KBM-7 (cell line): ENCODE results near the gene PPM1M.

Experiments
- DNase-seq: peaks from one replicate; pipeline ENCODE4 v3.0.0-alpha.2; 2015
- in situ Hi-C: fragments of 300-500 bp; cut with MboI; formaldehyde crosslinking; loops from 2 replicates; pipeline ENCODE4 v1.14.3; 2020; ENCODE audit warnings: low sequenced_read_pairs, low pct_unique_long_range_greater_than_20kb, mixed read lengths

The PPM1M gene

DNA sequence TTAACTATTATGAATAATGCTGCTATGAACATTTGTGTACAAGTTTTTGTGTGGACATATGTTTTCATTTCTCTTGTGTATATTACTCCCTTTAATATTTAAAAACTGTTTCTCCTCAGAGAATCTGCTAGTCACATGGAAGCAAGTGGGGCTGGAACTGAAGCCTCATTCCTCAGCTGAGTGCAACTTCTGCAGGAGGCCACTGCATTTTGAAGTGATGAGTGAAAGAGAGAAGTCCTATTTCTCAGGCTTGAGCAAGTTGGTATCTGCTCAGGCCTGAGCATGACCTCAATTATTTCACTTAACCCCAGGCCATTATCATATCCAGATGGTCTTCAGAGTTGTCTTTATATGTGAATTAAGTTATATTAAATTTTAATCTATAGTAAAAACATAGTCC is 31.7 kb upstream of the PPM1M start:
- in situ Hi-C loops, result no loop called here
- no peak for DNase-seq

DNA sequence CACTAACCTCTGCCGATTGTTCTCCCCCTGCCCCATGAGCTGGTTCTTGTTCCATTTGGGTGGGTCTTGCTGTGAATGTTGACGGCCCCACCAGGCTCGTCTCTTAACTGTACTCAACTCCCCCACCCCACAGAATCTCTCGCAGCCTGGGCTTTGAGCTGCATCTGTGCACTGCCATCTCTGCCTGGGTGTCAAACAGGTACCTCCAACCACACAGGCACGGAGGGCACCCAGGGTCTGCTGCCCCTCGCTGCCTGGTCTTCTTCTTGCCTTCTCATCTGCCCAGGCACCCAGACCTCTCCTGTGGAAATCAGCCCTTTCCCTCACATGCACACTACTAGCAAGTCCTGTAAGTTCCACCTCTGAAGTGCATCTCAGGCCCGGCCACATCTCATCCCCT is 30.2 kb upstream of the PPM1M start:
- DNase-seq, result no peak
- in situ Hi-C loops, result no loop called here

DNA sequence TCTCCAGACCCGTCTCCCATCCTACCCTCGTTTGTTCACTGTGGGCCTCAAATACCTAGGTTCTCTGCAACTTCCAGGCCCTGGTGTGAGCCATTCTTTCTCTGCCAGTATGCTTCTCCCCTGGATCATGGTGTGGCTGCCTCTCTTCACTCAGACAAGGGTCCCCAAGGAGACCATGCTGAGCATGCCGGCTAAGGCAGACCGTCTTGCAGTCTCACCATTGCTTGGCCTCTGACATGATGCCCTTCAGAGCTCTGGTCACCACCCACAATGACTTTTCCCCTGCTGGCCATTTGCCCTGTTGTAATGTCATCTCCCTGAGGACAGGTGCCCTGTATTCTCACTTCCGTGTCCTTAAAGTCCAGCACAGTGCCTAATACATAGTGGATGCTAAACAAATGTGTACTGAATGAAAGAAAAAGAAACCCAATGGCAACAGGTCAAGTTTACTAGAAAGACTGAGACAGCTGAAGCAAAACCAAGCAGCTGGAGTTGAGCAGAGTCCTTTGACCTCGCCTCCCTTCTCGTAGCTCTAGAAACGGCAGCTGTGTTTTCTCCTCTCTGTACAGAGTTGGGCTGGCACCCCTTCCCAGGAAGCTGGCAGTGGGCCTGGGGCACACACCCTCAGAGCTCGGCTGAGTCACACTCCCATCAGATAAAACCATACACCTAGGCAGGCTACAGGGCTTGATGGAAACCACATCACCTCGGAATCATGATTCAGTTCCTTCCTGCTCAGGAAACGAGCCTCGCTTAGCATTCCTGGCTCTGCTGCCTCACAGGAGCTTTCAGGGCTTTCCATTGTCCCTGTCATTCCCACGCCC is 28.8 kb upstream of the PPM1M start:
- in situ Hi-C loops, result no loop called here
- DNase-seq, result peak; percentile 39

DNA sequence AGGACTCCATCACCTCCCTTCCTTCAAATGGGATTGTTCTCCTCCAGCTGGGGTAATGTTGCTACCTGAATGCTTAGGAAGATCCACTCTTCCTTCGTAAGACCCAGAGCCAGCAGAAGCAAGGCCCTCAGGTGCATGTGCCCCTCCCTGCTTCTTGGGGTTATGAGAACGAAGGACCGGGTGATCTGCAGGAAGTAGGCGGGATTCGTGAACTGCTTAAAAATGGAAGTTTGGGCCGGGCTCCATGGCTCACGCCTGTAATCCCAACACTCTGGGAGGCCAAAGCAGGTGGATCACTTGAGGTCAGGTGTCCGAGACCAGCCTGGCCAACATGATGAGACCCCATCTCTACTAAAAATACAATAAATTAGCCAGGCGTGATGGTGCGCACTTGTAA is 28.2 kb upstream of the PPM1M start:
- in situ Hi-C loops, result no loop called here
- no peak for DNase-seq

DNA sequence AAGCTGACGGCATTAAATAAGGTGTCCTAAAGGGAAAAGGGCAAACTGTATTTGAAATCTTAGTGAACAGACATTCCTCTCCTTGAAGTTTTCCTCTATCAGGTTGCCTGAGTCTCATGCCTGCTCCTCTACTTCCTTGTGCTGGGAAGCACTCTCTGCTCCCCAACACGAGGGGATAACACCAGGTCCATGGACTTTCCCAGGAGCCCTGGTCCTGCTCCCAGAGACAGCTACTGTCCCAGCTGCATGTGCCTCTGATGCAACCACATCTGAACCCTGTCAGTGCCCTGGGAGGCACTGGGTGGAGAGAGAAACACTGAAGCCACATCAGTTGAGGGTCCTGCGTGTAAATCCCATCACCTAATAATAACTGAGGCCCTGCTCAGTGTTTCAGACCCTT is 27.5 kb upstream of the PPM1M start:
- in situ Hi-C loops, result no loop called here
- DNase-seq, result no peak

DNA sequence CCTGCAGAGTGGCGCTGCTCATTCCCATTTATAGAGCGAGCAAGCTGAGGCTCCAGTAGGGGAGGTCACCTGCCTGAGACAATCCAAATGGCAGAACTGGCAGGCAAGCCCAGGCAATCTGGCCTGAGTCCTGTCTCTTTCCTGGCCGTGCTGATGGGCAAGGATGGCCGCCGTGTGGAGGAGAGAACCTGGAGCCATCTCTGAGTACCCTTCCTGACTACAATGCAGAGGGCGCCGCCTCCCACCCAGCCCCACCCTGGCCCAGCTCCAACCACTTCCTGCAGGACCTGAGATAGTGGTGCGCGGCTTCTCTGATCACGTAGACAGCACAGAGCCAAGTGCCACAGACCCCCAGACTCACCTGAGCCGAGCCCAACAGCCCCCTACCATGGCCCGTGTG is 27.1 kb upstream of the PPM1M start:
- in situ Hi-C loops, result no loop called here
- DNase-seq, result no peak

DNA sequence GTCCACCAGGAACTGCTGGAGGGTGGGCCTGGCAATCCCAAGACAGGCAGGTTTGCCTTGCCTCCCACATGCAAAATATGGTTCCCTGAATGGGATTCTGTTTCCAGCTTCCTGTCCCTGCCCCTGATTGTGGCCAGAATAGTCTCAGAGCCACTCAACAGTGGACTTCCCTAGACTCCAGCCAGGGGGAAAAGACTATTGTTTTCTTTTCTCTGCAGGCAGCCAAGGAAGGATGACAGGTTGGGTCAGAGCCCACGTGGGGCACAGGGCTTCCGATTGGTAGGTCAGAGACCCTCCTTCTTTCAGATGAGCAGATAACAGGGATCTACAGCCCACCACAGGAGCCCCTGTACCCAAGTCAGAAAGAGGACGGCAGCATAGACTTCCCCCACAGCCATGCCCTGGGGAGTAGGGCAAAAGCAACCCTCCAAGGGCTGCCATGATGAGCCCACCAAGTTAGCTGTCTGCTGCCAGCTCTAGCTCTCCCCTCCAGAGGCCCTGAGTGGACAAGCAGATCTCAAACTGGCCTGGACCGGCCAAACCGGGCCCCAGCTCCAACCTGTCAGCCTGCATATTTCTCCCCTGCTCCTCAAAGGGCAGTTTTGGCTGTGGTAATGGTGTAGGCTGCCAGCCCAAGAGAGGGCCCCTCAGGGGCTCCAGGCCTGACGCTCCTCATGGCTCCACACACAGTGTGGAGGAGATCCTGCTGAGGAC is 26.5 kb upstream of the PPM1M start:
- no peak for DNase-seq
- in situ Hi-C loops, result no loop called here

DNA sequence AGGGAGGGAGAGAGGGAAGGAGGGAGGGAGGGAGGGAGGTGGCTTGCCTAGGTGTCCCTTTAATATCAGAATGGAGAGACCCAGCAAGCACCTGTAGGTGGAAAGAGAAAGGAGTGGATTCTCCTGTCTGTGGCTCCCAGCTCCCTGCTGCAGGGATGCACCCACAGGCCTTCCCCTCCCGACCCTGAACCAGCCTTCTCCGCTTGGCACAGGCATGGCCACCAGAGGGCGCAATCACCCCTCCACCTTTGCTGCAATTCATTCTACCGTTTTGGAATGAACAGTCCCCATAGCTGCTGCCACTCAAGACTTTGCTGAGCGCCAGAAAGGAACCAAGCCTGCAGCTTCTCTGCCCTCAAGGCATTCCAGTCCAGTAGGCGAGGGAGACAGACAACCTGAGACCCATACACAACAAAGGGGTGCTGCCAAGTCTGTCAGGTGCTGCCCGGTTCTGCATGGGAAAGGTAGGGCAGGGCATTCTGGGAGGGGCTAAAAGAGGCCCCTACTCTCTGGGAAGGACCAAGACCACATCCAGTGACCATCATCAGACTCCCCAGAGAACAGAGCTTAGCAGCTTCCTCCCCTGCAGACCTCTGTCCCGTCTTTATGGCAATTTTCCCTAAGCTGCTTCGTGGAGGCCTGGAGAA is 25.1 kb upstream of the PPM1M start:
- peak; percentile 92 for DNase-seq

DNA sequence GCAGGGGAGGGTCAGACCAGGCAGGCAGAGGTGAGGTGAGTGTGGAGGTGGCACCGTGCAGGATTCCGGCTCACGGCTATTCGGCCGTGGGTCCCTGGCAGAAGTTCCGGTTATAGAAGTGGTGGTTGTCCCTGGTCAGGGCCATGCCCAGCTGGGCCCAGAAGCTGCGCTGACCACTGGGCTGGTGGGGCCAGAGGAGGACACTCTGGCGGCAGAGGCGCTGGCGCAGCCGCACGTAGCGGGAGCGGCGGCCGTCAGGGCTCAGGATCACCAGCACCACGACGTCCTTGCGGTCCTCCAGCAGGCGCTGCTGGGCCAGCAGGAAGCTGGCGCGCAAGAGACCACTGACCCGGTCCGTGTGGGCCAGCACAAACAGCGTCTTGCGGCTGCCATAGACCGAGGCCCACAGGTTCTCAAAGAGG is 24.4 kb upstream of the PPM1M start:
- no peak for DNase-seq
- in situ Hi-C loops, result no loop called here

More for the DNA sequence above, 25.1 kb upstream of the PPM1M start:
- in situ Hi-C loops, result no loop called here

DNA sequence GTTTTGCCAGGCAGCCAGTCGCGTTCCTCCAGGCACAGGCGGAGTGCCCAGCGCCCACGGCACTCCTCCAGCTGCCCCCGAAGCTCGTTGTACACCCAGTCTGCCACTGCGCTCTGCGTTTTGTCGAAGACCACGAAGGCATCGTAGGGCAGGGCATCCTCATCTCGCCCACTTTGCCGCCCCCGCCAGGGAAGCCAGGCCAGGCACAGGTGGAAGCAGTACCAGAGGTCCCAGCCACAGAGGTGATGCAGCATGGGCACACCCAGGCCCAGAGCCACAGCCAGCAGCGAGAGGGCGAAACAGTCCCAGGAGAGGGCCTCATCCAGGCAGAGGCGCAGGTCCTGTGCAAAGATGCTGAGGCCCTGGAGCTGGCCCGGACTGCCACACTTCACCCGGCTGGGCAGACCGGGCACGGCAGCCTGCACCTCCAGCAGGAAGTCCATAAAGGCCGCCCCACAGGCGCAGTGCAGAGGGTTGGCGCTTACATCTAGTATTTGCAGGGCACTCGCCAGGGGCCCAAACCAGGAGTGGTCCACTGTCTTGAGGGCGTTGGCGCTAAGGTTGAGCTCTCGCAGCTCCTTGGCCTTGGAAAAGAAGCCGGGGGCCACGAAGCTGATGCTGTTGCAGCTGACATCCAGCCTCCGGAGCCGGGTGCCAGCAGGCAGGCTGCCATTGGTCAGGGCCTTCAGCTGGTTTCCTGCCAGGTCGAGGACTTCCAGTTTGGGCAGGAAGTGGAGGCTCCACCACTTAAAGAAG is 23.8 kb upstream of the PPM1M start:
- no peak for DNase-seq
- in situ Hi-C loops, result no loop called here

DNA sequence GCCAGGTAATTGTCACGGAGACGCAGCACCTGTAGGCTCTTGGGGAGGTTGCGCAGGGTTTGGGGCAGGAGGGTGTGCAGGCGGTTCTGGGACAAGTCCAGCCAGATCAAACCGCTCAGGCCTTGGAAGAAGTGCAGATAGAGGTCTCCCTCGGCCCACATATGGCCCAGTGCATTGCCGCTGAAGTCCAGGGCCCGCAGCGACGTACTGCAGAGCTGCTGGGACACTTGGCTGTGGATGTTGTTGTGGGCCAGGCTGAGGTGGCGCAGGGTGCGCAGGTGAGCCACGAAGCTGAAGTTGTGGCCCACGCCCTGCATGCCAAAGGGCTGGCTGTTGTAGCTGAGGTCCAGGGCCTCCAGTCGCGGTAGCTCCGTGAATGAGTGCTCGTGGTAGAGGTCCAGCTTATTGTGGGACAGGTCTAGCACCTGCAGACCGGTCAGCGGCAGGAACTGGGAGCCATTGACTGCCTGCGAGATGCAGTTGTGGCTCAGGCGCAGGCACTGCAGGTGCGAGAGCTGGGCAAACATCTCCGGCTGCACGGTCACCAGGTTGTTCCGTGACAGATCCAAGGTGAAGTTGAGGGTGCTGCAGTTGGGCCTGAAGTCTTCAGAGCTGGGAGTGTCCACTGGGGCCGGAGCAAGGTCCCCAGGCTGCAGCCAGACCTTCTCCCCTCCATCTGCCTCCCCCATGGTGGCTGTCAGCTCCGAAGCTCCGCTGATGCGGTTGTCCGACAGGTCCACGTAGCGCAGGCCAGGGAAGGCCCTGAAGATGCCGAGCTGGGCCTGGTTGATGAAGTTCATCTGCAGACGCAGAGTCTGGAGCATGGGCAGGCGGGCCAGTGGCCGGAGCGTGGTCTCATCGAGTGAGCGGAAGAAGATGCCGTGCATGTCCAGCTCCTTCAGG is 23.0 kb upstream of the PPM1M start:
- no peak for DNase-seq
- in situ Hi-C loops, result no loop called here

DNA sequence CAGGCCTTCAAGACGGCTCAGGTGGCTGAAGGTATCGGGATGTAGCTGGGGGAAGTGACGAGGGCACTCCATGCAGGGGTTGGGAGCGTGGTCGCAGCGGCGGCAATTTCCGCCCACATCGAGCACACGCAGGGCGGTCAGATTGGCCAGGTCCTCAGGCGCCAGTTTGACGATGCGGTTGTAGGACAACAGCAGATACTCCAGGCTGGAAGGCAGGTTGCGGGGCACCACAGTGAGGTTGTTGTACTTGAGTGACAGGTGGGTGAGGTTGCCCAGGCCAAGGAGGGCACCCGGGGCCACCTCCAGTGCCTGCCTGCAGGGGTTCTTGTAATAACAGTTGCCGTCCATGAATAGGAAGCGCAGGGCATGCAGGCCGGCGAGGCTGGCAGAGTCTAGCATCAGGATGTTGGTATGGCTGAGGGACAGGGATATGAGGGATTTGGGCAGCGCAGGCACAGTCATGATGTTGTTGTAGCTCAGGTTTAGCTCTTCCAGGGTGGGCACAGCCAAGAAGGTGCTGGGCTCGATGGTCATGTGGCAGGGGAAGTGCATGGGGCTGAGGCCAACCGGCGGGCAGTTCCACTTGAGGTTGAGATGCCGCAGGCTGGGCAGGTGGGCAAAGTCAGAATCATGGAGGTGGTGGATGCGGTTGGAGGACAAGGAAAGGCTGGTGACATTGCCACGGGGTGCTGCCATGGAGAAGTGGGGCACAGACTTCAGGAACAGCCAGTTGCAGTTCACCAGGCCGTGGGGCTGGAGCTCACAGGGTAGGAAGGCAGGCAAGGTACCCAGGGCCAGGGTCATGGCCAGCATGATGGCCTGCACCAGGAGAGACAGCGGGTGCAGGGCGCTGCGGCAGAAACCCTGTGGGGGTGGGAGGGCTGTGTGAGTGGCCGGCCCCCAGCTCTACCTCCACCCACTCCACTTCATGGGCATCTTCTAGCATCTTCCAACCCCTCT is 21.8 kb upstream of the PPM1M start:
- DNase-seq, result no peak
- in situ Hi-C loops, result no loop called here

DNA sequence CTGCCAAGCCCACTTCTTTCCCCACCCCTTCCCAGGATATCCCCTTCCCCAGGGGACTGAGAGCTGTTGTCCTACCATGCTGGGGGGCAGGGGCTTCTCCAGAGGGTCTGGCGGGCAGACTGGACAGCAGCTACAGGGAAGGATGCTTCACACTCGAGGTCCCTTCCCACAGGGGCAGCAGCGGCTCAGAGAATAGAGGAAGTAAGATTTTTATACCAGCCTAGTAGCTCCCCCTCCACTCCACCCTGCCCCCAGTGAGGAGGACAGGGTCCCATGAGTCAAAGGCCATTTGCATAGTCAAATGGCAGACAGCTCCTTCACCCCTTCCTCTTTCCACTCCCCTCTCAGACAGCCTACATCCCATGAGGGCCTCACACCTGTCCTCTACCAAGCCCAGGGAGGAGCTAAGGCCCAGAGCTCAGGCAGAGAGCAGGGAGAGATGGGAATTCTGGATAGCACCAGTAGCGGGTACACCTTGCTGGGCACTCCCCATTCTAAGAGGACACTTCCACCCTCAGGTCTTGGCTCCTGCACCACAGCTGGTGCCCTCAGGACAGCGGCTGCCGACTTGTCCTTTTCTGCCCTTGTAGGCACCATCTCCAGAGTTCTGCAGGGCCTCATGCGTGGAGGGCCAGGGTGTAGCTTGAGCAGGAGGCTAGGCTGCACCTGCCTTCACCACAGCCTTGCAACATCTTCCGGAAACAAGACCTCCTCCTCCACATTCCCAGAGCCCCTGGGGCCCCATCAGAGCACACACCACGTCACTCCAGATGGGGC is 19.9 kb upstream of the PPM1M start, which contains the start of gene TLR9:
TSS of gene TLR9 (minus strand) at position 194 of the 777 bp plus-strand sequence. CDS start at position 78, 116 bp downstream.
- DNase-seq, result peak; percentile 91
- in situ Hi-C loops, result no loop called here

DNA sequence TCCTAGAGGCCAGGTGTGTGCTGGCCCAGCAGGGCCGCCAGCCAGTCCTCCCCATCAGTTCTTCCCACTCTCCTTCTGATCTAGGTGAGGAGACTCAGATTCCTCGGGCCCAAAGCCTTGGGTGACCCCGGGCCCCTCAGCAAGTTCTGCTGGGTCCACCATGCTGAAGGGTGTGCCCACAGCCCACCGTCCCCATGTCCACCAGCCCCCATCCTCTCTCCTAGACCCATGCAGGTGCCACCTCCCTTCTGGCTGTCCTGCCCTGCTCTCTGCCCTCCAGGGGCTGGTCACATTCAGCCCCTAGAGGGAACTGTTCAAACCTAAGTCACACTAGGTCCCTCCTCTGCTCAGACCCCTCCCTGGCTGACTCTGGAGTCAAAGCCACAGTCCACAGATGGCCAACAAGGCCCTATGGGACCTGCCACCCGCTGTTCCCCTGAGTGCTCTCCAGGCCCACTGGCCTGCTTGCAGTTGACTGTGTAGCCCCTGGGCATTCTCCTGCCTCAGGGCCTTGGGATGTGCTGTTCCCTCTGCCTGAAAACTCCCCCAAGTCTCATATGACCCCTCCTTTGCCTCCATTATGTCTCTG is 19.2 kb upstream of the PPM1M start:
- DNase-seq, result no peak
- in situ Hi-C loops, result no loop called here

DNA sequence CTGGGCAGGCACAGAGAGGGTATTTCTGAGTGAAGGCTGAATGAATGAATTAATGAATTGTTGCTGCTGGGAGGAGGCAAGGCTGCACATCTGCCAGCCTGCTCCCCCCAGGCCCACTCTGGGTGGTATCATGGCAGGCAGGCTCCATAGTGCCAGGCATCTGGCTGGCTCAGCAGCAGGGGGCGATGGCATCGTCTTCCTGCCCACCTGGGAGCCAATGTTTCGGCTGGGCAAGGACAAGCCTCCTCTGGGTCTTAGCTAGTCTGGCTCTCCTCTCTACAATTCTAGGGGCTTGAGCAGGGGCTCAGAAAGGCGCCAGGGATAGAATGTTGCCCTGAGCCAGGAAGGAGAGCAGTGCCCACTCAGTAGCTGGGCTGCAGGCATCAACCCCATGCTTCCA is 18.4 kb upstream of the PPM1M start:
- no peak for DNase-seq
- in situ Hi-C loops, result no loop called here

DNA sequence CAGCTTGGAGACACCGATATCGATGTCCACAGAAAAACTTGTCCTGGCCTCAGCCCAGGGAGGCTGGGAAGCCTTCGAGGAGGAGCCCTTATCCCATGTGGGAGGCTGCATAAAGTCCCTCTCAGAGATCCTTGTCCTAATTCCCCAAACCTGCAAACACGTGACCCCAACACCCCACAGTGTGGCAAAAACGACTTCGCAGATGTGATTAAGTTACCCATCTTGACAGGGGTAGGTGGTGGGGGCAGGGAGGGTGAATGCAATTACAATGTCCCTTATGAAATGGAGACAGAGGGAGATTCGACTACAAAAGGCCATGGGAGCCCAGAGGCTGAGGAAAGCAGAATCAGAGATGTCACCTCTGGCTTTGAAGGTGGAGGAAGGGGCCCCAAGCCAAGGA is 17.8 kb upstream of the PPM1M start:
- in situ Hi-C loops, result no loop called here

More for the DNA sequence above, 17.8 kb upstream of the PPM1M start:
- no peak for DNase-seq
